ENCODE results near the gene ATRIP. TPM values are rescaled to one million over a fixed set of nuclear protein-coding genes. Genes with fewer than 3 reads are reported as not detected.

ATRIP gene
- total RNA-seq, 1 donor from 2014 or later, result 10.4 TPM

- DNase-seq (ENCODE audit: low read depth), result peak; percentile 78
Measured at GRCh38 chr3:48423241-48423882, 23.2 kb upstream of the ATRIP start.

- peak; percentile 78 for DNase-seq (ENCODE audit: low read depth)
Measured at GRCh38 chr3:48423883-48424695, 22.4 kb upstream of the ATRIP start.

- no peak for DNase-seq (ENCODE audit: low read depth)
Measured at GRCh38 chr3:48425281-48425812, 21.2 kb upstream of the ATRIP start.

- peak; percentile 87 for DNase-seq (ENCODE audit: low read depth)
Measured at GRCh38 chr3:48426401-48426909, 20.1 kb upstream of the ATRIP start.

- DNase-seq (ENCODE audit: low read depth), result peak; percentile 28
Measured at GRCh38 chr3:48426944-48427629, 19.4 kb upstream of the ATRIP start.

GRCh38 chr3:48427630-48427962 lies 18.9 kb upstream of the ATRIP start:
- DNase-seq (ENCODE audit: low read depth), result peak; percentile 53

GRCh38 chr3:48428088-48428571 lies 18.4 kb upstream of the ATRIP start:
- no peak for DNase-seq (ENCODE audit: low read depth)

GRCh38 chr3:48428572-48429316 lies 17.8 kb upstream of the ATRIP start:
- DNase-seq (ENCODE audit: low read depth), result peak; percentile 61

- DNase-seq (ENCODE audit: low read depth), result peak; percentile 69
Measured at GRCh38 chr3:48429317-48429959, 17.1 kb upstream of the ATRIP start.

GRCh38 chr3:48429960-48430707 lies 16.4 kb upstream of the ATRIP start, which contains the start of gene PLXNB1:
Gene PLXNB1, minus strand, starts transcription at chr3:48430086. Its CDS starts 5,475 bp downstream, at chr3:48424611.
- DNase-seq (ENCODE audit: low read depth), result peak; percentile 26

- no peak for DNase-seq (ENCODE audit: low read depth)
Measured at GRCh38 chr3:48430708-48431101, 15.8 kb upstream of the ATRIP start.

- DNase-seq (ENCODE audit: low read depth), result no peak
Measured at GRCh38 chr3:48431224-48432029, 15.1 kb upstream of the ATRIP start.

GRCh38 chr3:48432411-48433371 lies 13.8 kb upstream of the ATRIP start:
- DNase-seq (ENCODE audit: low read depth), result peak; percentile 26

GRCh38 chr3:48433472-48434118 lies 12.9 kb upstream of the ATRIP start:
- DNase-seq (ENCODE audit: low read depth), result peak; percentile 86

- DNase-seq (ENCODE audit: low read depth), result no peak
Measured at GRCh38 chr3:48434591-48435222, 11.8 kb upstream of the ATRIP start.

GRCh38 chr3:48435223-48435595 lies 11.3 kb upstream of the ATRIP start:
- no peak for DNase-seq (ENCODE audit: low read depth)
